Activated T-cell treated with anti-CD3 and anti-CD28 coated beads for 24 hours (primary cell): ENCODE data around the gene NLE1.
"Not testable (repeated sequence)": the region's sequence is repeated elsewhere in the genome, so short reads cannot be mapped to it uniquely, and the experiment has no call there.

Experiments used
- DNase-seq: peaks from one replicate; pipeline ENCODE4 v3.0.0-alpha.2; 2020; ENCODE audit warnings: low read depth

Gene NLE1

GRCh38 chr17:35127751-35128514 lies 14.2 kb downstream of the NLE1 start:
- no peak for DNase-seq

DNA sequence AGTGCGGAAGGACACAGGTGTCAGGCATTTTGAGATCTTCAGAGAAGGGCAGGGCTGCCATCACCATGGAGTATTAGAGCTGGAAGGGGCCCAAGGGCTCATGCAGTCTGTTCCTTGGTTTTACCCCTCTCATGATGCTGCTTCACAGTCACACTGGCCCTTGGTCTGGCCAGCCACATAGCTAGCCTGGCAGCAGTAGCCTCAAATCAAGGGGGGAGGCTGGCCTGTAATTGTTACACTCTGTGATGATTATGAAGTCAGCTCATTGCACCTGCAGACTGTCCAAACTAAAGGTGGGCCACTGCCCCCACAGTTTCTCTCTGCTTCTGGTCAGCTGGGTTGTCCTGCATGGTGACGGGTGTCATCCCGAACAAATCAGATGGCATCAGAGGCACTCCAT lies 20.8 kb downstream of the NLE1 start, which contains the start of gene FNDC8:
Gene FNDC8, plus strand, starts transcription at position 301 of the 400 bp plus-strand sequence. Its CDS starts 79 bp downstream, at position 380.
- DNase-seq: no peak

DNA sequence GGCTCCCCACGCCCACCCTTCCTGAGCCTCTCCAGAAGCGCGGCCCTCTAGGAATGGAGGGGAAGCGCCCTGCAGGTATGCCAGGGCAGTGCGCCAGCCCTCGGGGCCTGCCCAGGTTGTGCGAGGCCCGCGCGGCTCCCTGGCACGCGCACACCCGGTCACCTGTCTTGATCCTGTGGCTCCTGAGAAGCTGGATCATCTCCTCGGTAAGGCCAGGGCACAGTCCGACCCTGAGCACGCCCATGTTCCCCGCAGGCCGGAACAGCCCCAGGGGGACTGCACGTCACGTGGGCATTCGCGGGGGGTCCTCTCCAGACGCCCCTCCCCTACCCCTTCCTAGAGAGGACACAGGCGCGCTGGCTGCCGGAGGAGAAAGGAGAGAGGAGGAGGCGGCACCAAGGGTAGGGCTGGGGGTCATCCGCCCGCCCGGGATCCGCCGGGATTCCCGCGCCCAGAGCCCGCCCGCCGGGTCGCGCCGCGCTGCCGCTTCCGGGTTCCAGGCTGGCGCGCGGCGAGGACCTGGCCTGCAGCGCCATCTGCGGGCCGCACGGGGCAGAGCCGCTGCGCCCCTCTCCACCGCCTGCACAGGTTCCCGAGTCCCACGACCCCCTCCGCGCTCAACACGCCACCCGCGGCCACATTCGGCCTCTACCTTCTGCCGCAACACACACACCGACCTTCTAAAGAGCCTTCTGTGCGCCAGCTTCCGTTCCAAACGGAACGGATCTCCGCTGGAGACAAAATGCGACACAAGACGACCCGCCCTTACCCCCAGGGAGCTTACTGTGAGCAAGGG lies 22.5 kb downstream of the NLE1 start, which contains the start of gene RAD51D:
Gene RAD51D, minus strand, starts transcription at position 491 of the 796 bp plus-strand sequence. Its CDS starts 247 bp downstream, at position 244.
- DNase-seq: peak; percentile 73

DNA sequence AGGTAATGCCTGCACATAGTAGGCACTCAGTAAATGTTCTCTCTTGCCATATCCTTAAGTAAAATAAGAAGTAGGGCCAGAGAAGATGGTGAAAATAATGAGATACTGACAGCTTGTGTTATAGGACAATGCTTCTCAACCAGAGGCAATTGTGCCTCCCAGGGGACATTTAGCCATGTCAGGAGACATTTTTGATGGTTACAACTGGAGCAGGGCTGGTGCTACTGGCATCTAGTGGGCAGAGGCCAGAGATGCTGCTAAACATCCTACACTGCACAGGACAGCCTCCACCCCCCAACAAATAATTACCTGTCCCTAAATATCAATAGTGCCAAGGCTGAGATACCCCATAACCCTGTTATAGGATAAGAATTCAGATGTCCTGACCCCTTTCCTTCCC lies 24.1 kb downstream of the NLE1 start:
- no peak for DNase-seq

DNA sequence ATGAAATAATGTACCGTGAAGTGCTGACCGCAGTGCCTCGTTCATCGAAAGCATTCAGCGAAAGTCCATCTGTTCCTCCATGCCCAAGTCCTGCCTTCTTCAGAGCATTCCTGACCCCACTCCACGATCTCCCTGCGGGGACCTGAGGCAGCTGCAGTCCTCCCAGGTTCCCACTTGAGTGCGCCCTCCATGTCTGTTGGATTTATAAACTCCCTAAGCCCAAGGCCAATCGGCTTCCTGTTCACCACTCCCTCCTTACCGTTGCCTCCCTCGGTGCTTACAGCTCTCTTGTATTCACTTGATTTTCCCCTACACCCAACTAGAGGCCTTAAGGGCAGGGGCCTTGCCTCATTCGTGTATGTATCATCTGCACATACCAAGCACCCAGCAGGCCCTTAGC lies 25.3 kb downstream of the NLE1 start:
- DNase-seq: no peak

DNA sequence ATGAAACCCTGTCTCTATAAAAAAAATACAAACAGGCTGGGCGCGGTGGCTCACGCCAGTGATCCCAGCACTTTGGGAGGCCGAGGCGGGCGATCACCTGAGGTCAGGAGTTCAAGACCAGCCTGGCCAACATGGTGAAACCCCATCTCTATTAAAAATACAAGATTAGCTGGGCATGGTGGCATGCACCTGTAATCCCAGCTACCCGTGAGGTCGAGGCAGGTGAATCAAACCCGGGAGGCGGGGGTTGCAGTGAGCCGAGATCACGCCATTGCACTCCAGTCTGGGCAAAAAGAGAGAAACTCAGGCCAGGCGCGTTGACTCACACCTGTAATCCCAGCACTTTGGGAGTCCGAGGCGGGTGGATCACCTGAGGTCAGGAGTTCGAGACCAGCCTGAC lies 31.3 kb downstream of the NLE1 start:
- not testable (repeated sequence) for DNase-seq

- DNase-seq: no peak
Observed at GRCh38 chr17:35104844-35105450, 37.2 kb downstream of the NLE1 start.

- no peak for DNase-seq
Observed at GRCh38 chr17:35103271-35103670, 38.8 kb downstream of the NLE1 start.

DNA sequence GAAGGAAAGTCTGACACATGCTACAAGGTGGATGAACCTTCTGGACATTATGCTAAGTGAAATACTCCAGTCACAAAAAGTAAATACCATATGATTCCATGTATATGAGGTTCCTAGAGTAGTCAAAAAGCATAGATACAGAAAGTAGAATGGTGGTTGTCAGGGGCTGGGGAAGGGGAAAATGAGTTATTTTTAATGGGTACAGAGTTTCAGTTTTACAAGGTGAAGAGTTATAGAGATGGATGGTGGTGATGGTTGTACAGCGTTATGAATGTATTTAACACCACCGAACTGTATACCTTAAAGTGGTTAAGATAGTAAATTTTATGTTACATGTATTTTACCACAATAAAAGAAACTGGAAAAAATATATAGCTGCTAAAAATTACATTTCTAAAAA lies 40.4 kb downstream of the NLE1 start:
- DNase-seq: no peak

DNA sequence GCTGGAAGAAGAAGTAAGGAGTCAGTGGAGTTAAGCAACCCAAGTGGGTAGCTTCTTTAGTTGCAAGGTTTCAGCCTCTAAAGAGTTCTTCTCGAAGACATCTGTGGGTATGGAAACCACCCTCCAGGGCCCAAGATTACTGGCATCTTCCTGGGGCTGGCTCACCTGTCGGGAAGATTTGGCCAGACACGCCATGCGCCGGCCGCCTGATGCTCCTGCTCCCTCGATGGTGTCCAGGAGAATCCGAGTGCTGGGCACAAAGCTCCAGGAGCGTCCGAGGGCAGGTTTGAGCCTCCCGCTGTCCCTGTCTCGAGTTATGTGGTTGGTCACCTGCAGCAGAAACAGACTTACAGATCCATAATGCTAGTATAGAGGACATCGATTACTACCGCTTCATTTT lies 41.1 kb downstream of the NLE1 start:
- no peak for DNase-seq

DNA sequence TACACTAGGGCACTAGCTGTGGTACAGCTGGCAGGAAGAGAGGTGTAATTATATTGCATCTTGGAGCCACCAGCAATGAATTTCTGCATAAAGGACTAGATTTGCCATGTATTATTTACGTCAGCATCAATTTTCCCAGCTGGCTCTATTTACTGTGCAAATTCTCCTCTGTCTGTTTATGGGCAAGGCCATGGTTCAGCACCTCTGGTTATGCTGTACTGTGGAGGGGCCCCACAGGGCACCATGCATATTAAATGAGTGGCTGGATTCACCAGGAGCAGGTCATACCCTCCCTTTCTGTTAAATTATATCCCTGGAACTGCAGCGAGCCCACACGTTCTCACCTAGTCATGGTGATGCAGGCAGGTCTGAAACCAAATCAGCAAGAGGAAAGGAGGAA lies 42.2 kb downstream of the NLE1 start:
- DNase-seq: no peak

GRCh38 chr17:35097776-35098175 lies 44.3 kb downstream of the NLE1 start:
- DNase-seq: no peak

GRCh38 chr17:35095741-35096140 lies 46.4 kb downstream of the NLE1 start:
- no peak for DNase-seq

DNA sequence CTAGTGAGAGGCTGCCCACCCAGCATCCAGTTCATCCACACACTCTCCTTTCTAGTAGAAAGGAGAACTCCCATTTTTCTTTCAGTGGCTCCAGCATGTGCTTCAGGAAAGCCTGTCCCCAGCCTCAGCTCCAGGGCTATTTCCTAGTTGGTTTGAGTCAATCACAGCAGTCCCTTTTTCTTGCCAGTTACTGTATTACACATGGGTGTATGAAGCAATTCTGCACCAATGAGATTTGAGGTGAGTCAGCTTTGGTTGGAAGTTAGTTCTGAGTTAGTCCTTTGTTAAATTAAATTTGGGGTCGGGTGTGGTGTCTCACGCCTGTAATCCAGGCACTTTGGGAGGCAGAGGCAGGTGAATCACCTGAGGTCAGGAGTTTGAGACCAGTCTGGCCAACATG lies 47.2 kb downstream of the NLE1 start:
- DNase-seq: no peak

- not testable (repeated sequence) for DNase-seq
Observed at GRCh38 chr17:35090707-35091106, 51.4 kb downstream of the NLE1 start.

- peak; percentile 46 for DNase-seq
Observed at GRCh38 chr17:35089586-35090296, 52.4 kb downstream of the NLE1 start.

- peak; percentile 87 for DNase-seq
Observed at GRCh38 chr17:35088881-35089585, 53.1 kb downstream of the NLE1 start.

DNA sequence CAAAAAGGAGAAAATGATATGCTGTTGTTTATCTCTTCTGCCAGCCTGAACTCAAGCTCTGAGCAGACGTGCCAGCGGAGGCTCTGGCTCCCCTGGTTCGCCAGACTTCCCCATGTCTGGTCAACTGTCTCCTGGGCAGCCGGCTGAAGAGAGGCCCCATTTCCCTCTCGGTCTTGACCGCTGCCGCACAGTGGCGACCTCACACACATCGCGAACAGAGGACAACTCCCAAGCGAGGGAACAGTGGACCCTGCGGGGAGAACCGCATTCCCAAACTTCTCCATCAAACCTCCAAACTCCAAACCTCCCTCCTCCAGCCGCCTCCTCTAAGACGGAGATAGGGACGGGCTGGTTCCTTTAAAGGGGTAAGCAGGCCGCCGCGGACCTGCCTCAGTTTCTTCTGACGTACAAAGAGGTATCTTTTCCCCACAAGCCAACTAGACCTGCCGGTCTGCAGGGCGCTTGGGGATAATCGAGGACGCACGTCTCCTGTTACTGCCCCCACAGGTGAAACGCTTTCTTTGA lies 53.7 kb downstream of the NLE1 start:
- no peak for DNase-seq

DNA sequence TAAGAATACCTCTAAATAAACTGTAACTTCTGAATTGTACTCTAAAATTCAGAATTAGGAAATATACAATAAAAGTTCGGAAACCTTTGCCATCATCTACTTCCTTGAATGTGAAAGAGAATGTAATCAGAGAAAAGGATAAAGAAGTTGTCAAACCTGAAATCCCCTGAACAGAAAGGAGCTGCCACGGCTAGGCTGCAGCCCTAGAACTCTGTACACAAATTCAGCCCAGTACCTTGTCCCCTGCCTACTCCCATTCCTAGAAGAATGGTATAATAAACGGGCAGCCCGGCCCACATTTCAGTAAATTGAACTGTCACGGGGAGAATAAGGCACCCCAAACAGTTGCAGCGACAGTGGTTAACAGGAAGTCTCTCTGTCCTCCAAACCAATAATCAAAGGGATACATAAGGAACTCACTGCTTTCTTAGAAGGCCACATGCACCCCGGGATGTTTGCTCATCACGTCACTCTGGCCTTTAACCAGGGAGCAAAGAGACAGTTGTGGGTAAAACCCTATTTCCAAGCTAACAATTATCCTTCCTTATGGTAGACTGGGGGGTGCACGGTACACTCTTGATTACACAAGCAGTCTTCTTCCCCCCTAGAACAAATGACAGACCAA lies 54.3 kb downstream of the NLE1 start:
- DNase-seq: no peak

DNA sequence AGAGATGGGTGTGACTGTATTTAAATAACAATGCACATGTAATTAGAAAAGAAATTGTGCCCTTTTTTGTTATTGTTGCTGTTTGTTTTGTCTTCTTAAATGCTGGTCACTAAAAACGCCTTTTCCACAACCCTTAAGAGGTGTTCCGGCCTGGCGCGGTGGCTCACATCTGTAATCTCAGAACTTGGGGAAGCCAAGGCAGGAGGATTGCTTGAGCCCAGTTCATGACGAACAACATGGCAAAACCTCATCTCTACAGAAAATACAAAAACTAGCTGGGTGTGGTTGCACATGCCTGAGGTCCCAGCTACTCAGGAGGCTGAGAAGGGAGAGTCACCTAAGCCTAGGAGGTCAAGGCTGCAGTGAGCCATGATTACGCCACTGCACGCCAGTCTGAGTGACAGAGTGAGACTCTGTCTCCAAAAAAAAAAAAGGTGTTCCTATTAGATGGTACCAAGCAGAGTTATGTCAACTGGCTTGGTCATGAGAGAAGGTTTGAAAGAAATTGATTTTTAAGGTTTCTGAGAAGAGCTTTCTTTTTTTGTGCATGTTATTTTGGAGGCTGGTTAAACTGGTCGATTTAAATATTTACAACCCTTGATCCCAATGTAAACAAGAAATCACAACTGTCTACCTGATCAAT lies 55.1 kb downstream of the NLE1 start:
- no peak for DNase-seq
